Colon (tissue), 2 donors: Measurements from ENCODE around the gene B4GALNT2.
"Not testable (repeated sequence)": the region's sequence is repeated elsewhere in the genome, so short reads cannot be mapped to it uniquely, and the experiment has no call there.

Experiments
- FAIRE-seq: peaks from 2 replicates; lab custom pipeline; 2012; peaks lifted over from hg19 to GRCh38; lab: Jason Lieb, UNC
- donor health status: control.
- donor health status: control.

The B4GALNT2 gene

GRCh38 chr17:49132699-49133364 lies at the start of gene B4GALNT2:
Gene B4GALNT2, plus strand, starts transcription at chr17:49132769. Its CDS starts 24 bp downstream, at chr17:49132793.
- FAIRE-seq: no peak

GRCh38 chr17:49085046-49085445 lies 47.5 kb upstream of the B4GALNT2 start:
- FAIRE-seq: not testable (repeated sequence)

- FAIRE-seq: no peak
These were observed 46.8 kb upstream of the B4GALNT2 start for GRCh38 chr17:49085565-49086315.

GRCh38 chr17:49086316-49086605 lies 46.3 kb upstream of the B4GALNT2 start:
- no peak for FAIRE-seq

GRCh38 chr17:49086649-49087048 lies 45.9 kb upstream of the B4GALNT2 start:
- FAIRE-seq: no peak

- FAIRE-seq: no peak
These were observed 43.5 kb upstream of the B4GALNT2 start for GRCh38 chr17:49089094-49089493.

DNA sequence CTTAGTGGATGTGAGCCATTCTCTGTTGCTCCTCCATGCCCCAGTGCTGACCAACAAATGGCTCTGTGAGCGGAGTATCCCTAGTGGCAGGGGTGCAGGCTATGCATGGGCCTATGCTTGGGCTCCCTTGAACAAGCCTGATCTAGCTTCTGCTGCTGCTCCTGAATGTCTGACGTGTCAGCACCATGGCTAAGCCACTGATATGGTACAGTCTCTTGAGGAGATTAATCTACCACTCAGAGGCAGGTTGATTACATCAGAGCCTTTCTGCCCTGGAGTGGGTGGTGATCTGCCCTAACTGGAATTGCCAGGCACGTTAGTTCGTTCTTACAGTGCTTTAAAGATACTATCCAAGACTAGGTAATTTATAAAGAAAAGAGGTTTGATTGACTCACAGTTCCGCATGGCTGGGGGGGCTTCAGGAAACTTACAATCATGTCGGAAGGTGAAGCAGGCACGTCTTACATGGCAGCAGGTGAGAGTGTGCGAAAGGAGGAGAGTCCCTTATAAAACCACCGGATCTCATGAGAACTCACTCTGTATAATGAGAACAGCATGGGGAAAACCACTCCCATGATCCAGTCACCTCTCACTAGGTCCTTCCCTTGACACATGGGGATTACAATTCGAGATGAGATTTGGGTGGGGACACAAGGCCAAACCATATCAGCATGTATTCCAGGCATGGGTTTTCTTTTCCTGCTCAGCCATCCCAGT lies 41.5 kb upstream of the B4GALNT2 start:
- FAIRE-seq: no peak

GRCh38 chr17:49093131-49093530 lies 39.4 kb upstream of the B4GALNT2 start:
- FAIRE-seq: no peak

GRCh38 chr17:49100601-49101000 lies 32.0 kb upstream of the B4GALNT2 start:
- FAIRE-seq: no peak

DNA sequence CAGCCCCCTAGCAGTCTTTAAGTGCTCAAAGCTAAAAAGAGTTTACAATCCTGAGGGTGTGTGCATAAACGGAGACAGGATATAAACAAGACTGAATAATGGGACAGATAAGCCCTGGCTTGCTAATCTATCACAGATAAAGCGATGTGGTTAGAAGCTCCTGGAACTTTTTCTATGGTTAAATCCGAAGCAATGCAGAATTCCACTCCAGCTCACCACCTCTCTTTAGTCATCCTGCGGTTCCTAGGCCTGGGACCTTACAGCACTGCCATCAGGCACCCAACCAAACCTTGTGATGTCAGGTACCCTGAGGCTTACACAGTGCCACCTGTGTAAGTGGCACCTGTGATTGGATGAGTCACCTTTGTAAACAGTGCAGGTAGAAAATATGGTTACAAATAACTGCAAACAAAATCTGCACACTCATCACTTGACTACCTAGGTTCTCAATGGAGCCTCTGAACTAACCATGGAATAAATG lies 31.5 kb upstream of the B4GALNT2 start:
- no peak for FAIRE-seq

DNA sequence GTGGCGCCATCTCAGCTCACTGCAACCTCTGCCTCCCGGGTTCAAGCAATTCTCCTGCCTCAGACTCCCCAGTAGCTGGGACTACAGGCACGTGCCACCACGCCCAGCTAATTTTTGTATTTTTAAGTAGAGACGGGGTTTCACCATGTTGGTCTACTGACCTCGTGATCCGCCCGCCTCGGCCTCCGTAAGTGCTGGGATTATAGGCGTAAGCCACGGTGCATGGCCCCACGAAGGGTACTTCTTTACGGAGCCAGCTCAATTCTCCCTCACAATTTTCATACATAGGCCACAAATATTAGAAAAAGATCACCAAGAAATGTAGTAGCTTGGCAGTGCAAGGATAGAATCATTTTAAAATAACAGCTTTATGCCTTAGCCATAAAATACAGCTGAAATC lies 29.2 kb upstream of the B4GALNT2 start:
- FAIRE-seq: not testable (repeated sequence)

GRCh38 chr17:49104511-49105074 lies 28.0 kb upstream of the B4GALNT2 start:
- no peak for FAIRE-seq

- FAIRE-seq: no peak
These were observed 26.0 kb upstream of the B4GALNT2 start for GRCh38 chr17:49106321-49107210.

DNA sequence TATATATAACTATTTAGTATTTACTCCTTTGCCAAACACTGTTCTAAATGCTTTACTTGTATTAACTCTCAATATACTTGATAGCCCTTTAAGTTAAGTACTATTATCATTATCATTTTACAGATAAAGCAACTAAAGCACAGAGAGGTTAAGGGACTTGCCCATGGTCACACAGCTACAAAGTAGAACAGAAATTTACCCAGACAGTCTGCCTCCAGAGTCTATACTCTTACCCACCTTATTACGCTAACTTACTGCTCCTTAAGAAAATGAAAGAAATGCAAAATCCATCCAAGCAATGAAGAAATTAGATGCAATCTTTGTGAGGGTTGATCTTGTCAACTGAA lies 25.4 kb upstream of the B4GALNT2 start:
- FAIRE-seq: no peak

GRCh38 chr17:49108318-49108717 lies 24.3 kb upstream of the B4GALNT2 start:
- no peak for FAIRE-seq

- no peak for FAIRE-seq
These were observed 22.1 kb upstream of the B4GALNT2 start for GRCh38 chr17:49110509-49110908.

GRCh38 chr17:49111934-49112333 lies 20.6 kb upstream of the B4GALNT2 start:
- no peak for FAIRE-seq

- no peak for FAIRE-seq
These were observed 19.6 kb upstream of the B4GALNT2 start for GRCh38 chr17:49112936-49113335.

GRCh38 chr17:49114703-49115102 lies 17.9 kb upstream of the B4GALNT2 start:
- FAIRE-seq: no peak

DNA sequence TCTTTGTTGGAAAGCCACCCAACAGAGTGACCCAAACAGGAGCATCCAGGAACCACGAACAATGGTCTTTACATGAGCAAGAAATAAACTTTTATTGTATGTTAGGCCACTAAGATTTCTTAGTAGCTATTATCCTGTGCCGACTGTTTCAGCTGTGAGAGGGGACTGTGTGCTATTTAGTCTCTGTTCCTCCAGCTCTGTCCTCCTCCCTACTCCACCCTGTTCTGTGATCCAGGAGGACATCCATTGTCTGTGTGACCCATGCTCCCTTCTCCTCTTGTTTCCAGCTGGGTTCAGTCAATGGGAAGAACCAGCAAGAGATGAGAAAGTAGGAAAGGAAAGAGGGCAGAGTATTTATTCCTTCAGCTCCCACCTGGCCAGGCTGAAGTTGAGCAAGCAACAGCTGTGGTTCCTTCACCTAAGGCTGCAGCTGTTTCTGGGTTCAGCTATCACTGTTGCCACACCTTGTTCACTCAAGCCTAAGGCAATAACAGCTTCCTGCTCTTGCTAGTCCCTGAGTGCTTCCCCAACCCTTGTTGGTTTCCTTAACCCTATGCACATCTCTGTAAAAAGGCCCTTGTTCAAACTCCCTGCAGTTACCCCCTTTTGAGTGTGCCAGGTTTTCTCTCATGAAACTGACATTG lies 14.9 kb upstream of the B4GALNT2 start:
- no peak for FAIRE-seq

DNA sequence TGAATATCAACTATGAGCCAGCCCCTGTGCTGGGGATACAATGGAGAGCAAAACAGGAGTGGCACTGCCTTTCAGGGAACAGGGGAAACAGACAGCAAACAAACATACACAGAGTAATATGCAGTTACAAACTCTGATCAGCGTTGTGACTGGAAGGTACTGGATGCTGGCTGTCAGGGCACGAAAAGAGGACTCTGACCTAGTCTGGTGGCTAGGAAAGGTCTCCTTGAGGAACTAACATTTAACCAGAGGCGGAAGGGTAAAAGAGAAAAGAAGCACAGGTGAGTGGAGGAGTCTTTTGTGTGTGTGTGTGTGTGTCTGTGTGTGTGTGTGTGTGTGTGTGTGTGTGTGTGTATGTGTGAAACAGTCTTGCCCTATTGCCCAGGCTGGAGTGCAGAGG lies 12.4 kb upstream of the B4GALNT2 start:
- FAIRE-seq: no peak
